ENCODE results near the gene SFXN2. TPM values are rescaled to one million over a fixed set of nuclear protein-coding genes. Genes with fewer than 3 reads are reported as not detected.

Gene SFXN2
- total and polyA plus RNA-seq, 2 experiments from 2014 or later: 5.7 to 6.2 TPM

DNA sequence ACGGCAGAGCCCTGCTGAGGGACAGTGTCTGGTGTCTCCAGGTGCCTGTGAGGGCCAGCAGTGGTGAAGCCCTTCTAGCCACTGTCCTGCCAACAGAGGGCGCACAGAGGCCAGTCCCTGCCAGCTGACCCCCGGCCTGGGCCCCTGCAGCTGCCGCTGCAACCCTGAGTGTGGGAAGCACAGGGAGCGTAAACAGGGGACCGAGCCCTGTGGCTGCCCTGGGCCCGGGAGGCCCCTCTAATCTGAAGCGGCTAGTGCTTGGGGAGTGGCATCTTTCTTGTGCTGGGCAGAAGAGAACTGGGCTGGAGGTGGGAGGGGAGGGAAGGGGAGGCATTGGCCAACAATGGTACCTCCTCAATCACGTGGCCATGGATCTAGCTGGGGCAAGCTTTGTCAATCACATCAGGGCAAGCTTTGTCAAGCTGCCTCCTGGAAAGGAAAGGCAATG, 35.6 kb upstream of the SFXN2 start (continued):
- TF ChIP-seq, protein P1, sequence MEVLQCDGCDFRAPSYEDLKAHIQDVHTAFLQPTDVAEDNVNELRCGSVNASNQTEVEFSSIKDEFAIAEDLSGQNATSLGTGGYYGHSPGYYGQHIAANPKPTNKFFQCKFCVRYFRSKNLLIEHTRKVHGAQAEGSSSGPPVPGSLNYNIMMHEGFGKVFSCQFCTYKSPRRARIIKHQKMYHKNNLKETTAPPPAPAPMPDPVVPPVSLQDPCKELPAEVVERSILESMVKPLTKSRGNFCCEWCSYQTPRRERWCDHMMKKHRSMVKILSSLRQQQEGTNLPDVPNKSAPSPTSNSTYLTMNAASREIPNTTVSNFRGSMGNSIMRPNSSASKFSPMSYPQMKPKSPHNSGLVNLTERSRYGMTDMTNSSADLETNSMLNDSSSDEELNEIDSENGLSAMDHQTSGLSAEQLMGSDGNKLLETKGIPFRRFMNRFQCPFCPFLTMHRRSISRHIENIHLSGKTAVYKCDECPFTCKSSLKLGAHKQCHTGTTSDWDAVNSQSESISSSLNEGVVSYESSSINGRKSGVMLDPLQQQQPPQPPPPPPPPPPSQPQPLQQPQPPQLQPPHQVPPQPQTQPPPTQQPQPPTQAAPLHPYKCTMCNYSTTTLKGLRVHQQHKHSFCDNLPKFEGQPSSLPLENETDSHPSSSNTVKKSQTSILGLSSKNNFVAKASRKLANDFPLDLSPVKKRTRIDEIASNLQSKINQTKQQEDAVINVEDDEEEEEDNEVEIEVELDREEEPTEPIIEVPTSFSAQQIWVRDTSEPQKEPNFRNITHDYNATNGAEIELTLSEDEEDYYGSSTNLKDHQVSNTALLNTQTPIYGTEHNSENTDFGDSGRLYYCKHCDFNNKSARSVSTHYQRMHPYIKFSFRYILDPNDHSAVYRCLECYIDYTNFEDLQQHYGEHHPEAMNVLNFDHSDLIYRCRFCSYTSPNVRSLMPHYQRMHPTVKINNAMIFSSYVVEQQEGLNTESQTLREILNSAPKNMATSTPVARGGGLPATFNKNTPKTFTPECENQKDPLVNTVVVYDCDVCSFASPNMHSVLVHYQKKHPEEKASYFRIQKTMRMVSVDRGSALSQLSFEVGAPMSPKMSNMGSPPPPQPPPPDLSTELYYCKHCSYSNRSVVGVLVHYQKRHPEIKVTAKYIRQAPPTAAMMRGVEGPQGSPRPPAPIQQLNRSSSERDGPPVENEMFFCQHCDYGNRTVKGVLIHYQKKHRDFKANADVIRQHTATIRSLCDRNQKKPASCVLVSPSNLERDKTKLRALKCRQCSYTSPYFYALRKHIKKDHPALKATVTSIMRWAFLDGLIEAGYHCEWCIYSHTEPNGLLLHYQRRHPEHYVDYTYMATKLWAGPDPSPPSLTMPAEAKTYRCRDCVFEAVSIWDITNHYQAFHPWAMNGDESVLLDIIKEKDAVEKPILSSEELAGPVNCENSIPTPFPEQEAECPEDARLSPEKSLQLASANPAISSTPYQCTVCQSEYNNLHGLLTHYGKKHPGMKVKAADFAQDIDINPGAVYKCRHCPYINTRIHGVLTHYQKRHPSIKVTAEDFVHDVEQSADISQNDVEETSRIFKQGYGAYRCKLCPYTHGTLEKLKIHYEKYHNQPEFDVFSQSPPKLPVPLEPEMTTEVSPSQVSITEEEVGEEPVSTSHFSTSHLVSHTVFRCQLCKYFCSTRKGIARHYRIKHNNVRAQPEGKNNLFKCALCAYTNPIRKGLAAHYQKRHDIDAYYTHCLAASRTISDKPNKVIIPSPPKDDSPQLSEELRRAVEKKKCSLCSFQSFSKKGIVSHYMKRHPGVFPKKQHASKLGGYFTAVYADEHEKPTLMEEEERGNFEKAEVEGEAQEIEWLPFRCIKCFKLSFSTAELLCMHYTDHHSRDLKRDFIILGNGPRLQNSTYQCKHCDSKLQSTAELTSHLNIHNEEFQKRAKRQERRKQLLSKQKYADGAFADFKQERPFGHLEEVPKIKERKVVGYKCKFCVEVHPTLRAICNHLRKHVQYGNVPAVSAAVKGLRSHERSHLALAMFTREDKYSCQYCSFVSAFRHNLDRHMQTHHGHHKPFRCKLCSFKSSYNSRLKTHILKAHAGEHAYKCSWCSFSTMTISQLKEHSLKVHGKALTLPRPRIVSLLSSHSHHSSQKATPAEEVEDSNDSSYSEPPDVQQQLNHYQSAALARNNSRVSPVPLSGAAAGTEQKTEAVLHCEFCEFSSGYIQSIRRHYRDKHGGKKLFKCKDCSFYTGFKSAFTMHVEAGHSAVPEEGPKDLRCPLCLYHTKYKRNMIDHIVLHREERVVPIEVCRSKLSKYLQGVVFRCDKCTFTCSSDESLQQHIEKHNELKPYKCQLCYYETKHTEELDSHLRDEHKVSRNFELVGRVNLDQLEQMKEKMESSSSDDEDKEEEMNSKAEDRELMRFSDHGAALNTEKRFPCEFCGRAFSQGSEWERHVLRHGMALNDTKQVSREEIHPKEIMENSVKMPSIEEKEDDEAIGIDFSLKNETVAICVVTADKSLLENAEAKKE (CRISPR knock-in tag; IDR thresholded peaks at IDR 0.05): 0 out of 2 replicates have a peak, but pooled peaks have one; percentile 22

DNA sequence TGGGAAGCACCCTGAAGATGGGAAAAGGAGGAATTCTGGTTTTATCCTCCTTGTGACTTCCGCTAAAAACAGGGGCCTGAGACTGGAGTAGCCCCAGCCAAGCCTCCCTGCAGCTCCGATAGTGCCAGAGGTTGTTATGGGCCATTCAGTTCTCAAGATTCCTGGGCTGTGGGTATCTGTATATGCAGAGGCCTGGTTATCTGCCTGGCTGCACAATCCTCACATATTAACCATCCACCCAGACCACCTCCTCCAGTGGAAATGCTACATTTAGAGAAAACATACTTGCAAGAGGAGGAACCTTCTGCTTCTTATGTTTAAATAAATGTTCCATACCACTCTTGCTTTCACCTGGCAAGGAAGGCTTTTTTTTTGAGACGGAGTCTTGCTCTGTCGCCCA, 34.8 kb upstream of the SFXN2 start:
- peaks cover 50% of the 10 kb centered on the region for H3K4me1 Mint-ChIP-seq
- Histone ChIP-seq H3K27ac (ENCODE audit: low read depth) (0 out of 2 replicates have a peak overlapping the region, but pooled peaks have one; percentile 27), H3K4me2 (peak overlapping the region; percentile 72; the same call in 1 of the 2 replicates)
- TF ChIP-seq, protein P1 (CRISPR knock-in tag; IDR thresholded peaks at IDR 0.05): no peak
- no peak for TF ChIP-seq ZNF331 (CRISPR knock-in tag; IDR thresholded peaks at IDR 0.05; ENCODE audit: low read depth)
- no peak for TF ChIP-seq STAT1 (IDR thresholded peaks at IDR 0.05; ENCODE audit: unreplicated experiment)
- no peak for TF ChIP-seq EZH2 (IDR thresholded peaks at IDR 0.05; ENCODE audit: low read depth, unreplicated experiment)
- no peak for TF ChIP-seq NANOG (IDR thresholded peaks at IDR 0.05; ENCODE audit: borderline replicate concordance)
- no peak for TF ChIP-seq POLR2AphosphoS5 (IDR thresholded peaks at IDR 0.05; ENCODE audit: low read depth)
- no peak for TF ChIP-seq ZNF114 (CRISPR knock-in tag; IDR thresholded peaks at IDR 0.05)

More for the DNA sequence above, 34.8 kb upstream of the SFXN2 start:
- peaks cover 41% of the 10 kb centered on the region for H3K4me1 ChIP-seq (ENCODE audit: insufficient read depth)
- Mint-ChIP-seq H3K36me3 (ENCODE audit: low read depth) (peaks cover 23% of the 10 kb centered on the region), H3K27ac (no peak overlapping the region), H3K9me3 (no peaks in the 10 kb centered on the region), H3K27me3 (ENCODE audit: insufficient read depth, low read depth, poor library complexity) (peaks cover 15% of the 10 kb centered on the region), H3K4me3 (no peak overlapping the region)
- H3K36me3 ChIP-seq (ENCODE audit: insufficient read depth): no peaks in the 10 kb centered on the region
- H3K79me2 ChIP-seq (replicated peaks; ENCODE audit: insufficient read depth): no peaks in the 10 kb centered on the region
- no peaks in the 10 kb centered on the region for H3K27me3 ChIP-seq (ENCODE audit: insufficient read depth)
- no peak for ATAC-seq
- no peaks in the 10 kb centered on the region for H3K9me2 ChIP-seq (ENCODE audit: insufficient read depth)
- no peak overlapping the region for H3K4me3 ChIP-seq
- DNase-seq (ENCODE audit: low spot score): no peak
- no peak overlapping the region for H2AFZ ChIP-seq
- no peaks in the 10 kb centered on the region; the same call in 1 of the 2 replicates for H4K20me1 ChIP-seq (replicated peaks; ENCODE audit: insufficient read depth)
- peaks cover 18% of the 10 kb centered on the region for H3F3A ChIP-seq (replicated peaks; ENCODE audit: low read depth)

Measured in GM23338 (cell line).